ENCODE results near the gene HSD17B2.

HSD17B2 gene

DNA sequence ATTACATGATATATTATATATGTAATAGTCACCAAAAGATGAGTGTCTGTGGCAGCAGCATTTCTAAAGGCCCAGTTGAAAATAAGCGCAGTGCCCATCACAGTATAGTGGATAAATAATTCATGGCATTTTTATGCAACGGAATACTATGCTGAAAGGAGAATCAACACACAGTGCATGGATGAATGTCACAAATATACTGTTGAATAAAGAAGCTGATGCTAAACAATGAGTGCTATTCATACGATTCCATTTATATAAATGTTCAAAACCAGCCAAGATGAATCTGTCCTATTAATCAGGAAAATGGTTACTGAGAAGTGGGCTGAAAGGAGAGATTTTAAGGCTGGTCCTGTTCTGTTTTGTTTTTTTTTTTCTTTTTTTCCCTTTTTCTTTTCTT, 61.6 kb downstream of the HSD17B2 start:
- Histone ChIP-seq H3K79me2 (ENCODE audit: insufficient read depth, low read length) (no peaks in the 10 kb centered on the region), H3K9me3 (ENCODE audit: low read length) (no peaks in the 10 kb centered on the region), H2AFZ (ENCODE audit: low read length) (no peak overlapping the region), H3K27ac (ENCODE audit: low read depth, low read length, poor library complexity, severe bottlenecking) (no peak overlapping the region), H3K4me3 (ENCODE audit: low read depth, low read length, poor library complexity, severe bottlenecking) (no peak overlapping the region), H3K4me2 (ENCODE audit: low read length) (no peak overlapping the region), H3F3A (ENCODE audit: insufficient read depth, low read length) (no peaks in the 10 kb centered on the region), H4K20me1 (ENCODE audit: insufficient read depth, low read length) (no peaks in the 10 kb centered on the region), H3K4me1 (ENCODE audit: insufficient read depth, low read length, severe bottlenecking) (no peaks in the 10 kb centered on the region), H3K36me3 (ENCODE audit: insufficient read depth, low read length) (no peaks in the 10 kb centered on the region), H3K27me3 (ENCODE audit: insufficient read depth, low read length) (0 out of 2 replicates have a peak, but pooled peaks cover under 1% of the 10 kb centered on the region), H3K9ac (ENCODE audit: low read length) (no peak overlapping the region), H3K9me2 (ENCODE audit: low read depth, low read length) (no peaks in the 10 kb centered on the region)
- TF ChIP-seq, protein P1, sequence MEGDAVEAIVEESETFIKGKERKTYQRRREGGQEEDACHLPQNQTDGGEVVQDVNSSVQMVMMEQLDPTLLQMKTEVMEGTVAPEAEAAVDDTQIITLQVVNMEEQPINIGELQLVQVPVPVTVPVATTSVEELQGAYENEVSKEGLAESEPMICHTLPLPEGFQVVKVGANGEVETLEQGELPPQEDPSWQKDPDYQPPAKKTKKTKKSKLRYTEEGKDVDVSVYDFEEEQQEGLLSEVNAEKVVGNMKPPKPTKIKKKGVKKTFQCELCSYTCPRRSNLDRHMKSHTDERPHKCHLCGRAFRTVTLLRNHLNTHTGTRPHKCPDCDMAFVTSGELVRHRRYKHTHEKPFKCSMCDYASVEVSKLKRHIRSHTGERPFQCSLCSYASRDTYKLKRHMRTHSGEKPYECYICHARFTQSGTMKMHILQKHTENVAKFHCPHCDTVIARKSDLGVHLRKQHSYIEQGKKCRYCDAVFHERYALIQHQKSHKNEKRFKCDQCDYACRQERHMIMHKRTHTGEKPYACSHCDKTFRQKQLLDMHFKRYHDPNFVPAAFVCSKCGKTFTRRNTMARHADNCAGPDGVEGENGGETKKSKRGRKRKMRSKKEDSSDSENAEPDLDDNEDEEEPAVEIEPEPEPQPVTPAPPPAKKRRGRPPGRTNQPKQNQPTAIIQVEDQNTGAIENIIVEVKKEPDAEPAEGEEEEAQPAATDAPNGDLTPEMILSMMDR (IDR thresholded peaks at IDR 0.05; ENCODE audit: low read length), result no peak
- TF ChIP-seq EZH2 (IDR thresholded peaks at IDR 0.05; ENCODE audit: borderline replicate concordance, low read length), result no peak

DNA sequence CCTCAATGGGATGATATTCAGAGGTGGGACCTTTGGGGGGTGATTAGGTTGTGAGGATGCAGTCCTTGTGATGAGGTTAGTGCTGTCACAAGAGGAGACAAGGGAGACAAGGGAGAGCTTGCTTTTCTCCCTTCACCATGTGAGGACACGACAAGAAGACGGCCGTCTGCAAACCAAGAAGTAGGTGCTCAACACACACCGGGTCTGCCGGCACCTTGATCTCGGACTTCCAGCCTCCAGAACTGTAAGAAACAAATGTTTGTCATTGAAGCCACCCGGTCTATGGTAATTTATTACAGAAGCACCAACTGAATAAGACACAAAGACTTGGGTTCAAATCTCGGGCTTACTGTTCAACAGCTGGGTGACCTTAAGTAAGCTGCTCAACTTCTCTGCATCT, 70.1 kb downstream of the HSD17B2 start:
- H3K27ac ChIP-seq (ENCODE audit: low read depth, low read length, poor library complexity, severe bottlenecking), result no peak overlapping the region

DNA sequence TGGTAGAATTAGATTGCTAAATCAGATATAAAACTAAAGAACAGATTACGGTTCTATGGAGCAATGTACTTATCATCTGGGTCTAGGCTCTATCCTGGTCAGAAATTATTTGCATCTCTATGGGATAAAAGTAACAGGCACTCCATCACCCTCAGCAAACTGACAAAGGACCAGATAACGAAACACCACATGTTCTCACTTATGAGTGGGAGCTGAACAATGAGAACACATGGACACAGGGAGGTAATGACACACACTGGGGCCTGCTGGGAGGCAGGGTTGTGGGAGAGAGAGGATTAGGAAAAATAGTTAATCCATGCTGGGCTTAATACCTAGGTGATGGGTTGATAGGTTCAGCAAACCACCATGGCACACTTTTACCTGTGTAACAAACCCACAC, 73.0 kb downstream of the HSD17B2 start:
- Histone ChIP-seq H3K27me3 (ENCODE audit: insufficient read depth, low read length) (no peaks in the 10 kb centered on the region; the same call in 1 of the 2 replicates), H2AFZ (ENCODE audit: low read length) (no peak overlapping the region), H3K9me3 (ENCODE audit: low read length) (no peaks in the 10 kb centered on the region), H3F3A (ENCODE audit: insufficient read depth, low read length) (no peaks in the 10 kb centered on the region), H3K27ac (ENCODE audit: low read depth, low read length, poor library complexity, severe bottlenecking) (no peak overlapping the region), H4K20me1 (ENCODE audit: insufficient read depth, low read length) (no peaks in the 10 kb centered on the region), H3K4me1 (ENCODE audit: insufficient read depth, low read length, severe bottlenecking) (no peaks in the 10 kb centered on the region), H3K4me3 (ENCODE audit: low read depth, low read length, poor library complexity, severe bottlenecking) (no peak overlapping the region), H3K9ac (ENCODE audit: low read length) (no peak overlapping the region), H3K79me2 (ENCODE audit: insufficient read depth, low read length) (no peaks in the 10 kb centered on the region), H3K9me2 (ENCODE audit: low read depth, low read length) (no peaks in the 10 kb centered on the region), H3K4me2 (ENCODE audit: low read length) (no peak overlapping the region), H3K36me3 (ENCODE audit: insufficient read depth, low read length) (no peaks in the 10 kb centered on the region)
- TF ChIP-seq, protein P1 (IDR thresholded peaks at IDR 0.05; ENCODE audit: low read length), result no peak
- no peak for TF ChIP-seq EZH2 (IDR thresholded peaks at IDR 0.05; ENCODE audit: borderline replicate concordance, low read length)

More for the DNA sequence above, 70.1 kb downstream of the HSD17B2 start:
- Histone ChIP-seq H3K36me3 (ENCODE audit: insufficient read depth, low read length) (no peaks in the 10 kb centered on the region), H3K9me2 (ENCODE audit: low read depth, low read length) (no peaks in the 10 kb centered on the region), H3K9ac (ENCODE audit: low read length) (no peak overlapping the region), H3K27me3 (ENCODE audit: insufficient read depth, low read length) (peaks cover 8% of the 10 kb centered on the region; the same call in 1 of the 2 replicates), H3K4me2 (ENCODE audit: low read length) (no peak overlapping the region), H3K9me3 (ENCODE audit: low read length) (no peaks in the 10 kb centered on the region), H3K4me1 (ENCODE audit: insufficient read depth, low read length, severe bottlenecking) (no peaks in the 10 kb centered on the region), H3F3A (ENCODE audit: insufficient read depth, low read length) (no peaks in the 10 kb centered on the region), H3K4me3 (ENCODE audit: low read depth, low read length, poor library complexity, severe bottlenecking) (no peak overlapping the region), H3K79me2 (ENCODE audit: insufficient read depth, low read length) (no peaks in the 10 kb centered on the region), H4K20me1 (ENCODE audit: insufficient read depth, low read length) (no peaks in the 10 kb centered on the region), H2AFZ (ENCODE audit: low read length) (no peak overlapping the region)
- no peak for TF ChIP-seq EZH2 (IDR thresholded peaks at IDR 0.05; ENCODE audit: borderline replicate concordance, low read length)
- TF ChIP-seq, protein P1 (IDR thresholded peaks at IDR 0.05; ENCODE audit: low read length), result no peak
